Measurements from ENCODE around the gene CACNG7. TPM values are rescaled to one million over a fixed set of nuclear protein-coding genes. Genes with fewer than 3 reads are reported as not detected.

CACNG7 gene
- total RNA-seq, 2 experiments from 2014 or later: not detected

- ChIA-PET POLR2A (no interaction called here), CTCF (no interaction called here)
- Mint-ChIP-seq H3K4me3 (peak overlapping the region; percentile 9), H3K27ac (no peak overlapping the region), H3K9me3 (no peaks in the 10 kb centered on the region), H3K27me3 (peaks cover 42% of the 10 kb centered on the region), H3K4me1 (ENCODE audit: low read depth) (peaks cover 23% of the 10 kb centered on the region), H3K36me3 (no peaks in the 10 kb centered on the region)
- DNase-seq: no peak
- intact Hi-C loops (cut with micrococcal nuclease): no loop called here
Observed at GRCh38 chr19:53981376-53981951, 72.4 kb downstream of the CACNG7 start.

DNA sequence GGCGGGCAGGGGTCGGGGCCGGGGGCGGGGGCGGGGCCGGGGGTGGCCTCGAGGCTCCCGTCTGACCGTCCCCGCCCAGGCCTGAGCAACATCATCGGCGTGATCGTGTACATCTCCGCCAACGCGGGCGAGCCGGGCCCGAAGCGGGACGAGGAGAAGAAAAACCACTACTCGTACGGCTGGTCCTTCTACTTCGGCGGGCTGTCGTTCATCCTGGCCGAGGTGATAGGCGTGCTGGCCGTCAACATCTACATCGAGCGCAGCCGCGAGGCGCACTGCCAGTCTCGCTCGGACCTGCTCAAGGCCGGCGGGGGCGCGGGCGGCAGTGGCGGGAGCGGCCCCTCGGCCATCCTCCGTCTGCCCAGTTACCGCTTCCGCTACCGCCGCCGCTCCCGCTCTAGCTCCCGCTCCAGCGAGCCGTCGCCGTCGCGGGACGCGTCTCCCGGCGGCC is 72.9 kb downstream of the CACNG7 start:
- intact Hi-C loops (cut with micrococcal nuclease): no loop called here
- Mint-ChIP-seq H3K9me3 (no peaks in the 10 kb centered on the region), H3K27ac (no peak overlapping the region), H3K36me3 (no peaks in the 10 kb centered on the region), H3K27me3 (peaks cover 40% of the 10 kb centered on the region), H3K4me1 (ENCODE audit: low read depth) (peaks cover 23% of the 10 kb centered on the region), H3K4me3 (no peak overlapping the region)
- no peak for DNase-seq
- ChIA-PET CTCF (no interaction called here), POLR2A (no interaction called here)

GRCh38 chr19:53982611-53983010 is 73.5 kb downstream of the CACNG7 start:
- no peaks in the 10 kb centered on the region for H3K36me3 Mint-ChIP-seq
- no peak overlapping the region for H3K4me3 Mint-ChIP-seq
- H3K27ac Mint-ChIP-seq: no peak overlapping the region
- no peak for DNase-seq
- intact Hi-C loops (cut with micrococcal nuclease): no loop called here
- H3K9me3 Mint-ChIP-seq: no peaks in the 10 kb centered on the region
- POLR2A ChIA-PET: no interaction called here
- peaks cover 36% of the 10 kb centered on the region for H3K27me3 Mint-ChIP-seq
- H3K4me1 Mint-ChIP-seq (ENCODE audit: low read depth): peaks cover 20% of the 10 kb centered on the region
- CTCF ChIA-PET: no interaction called here

DNA sequence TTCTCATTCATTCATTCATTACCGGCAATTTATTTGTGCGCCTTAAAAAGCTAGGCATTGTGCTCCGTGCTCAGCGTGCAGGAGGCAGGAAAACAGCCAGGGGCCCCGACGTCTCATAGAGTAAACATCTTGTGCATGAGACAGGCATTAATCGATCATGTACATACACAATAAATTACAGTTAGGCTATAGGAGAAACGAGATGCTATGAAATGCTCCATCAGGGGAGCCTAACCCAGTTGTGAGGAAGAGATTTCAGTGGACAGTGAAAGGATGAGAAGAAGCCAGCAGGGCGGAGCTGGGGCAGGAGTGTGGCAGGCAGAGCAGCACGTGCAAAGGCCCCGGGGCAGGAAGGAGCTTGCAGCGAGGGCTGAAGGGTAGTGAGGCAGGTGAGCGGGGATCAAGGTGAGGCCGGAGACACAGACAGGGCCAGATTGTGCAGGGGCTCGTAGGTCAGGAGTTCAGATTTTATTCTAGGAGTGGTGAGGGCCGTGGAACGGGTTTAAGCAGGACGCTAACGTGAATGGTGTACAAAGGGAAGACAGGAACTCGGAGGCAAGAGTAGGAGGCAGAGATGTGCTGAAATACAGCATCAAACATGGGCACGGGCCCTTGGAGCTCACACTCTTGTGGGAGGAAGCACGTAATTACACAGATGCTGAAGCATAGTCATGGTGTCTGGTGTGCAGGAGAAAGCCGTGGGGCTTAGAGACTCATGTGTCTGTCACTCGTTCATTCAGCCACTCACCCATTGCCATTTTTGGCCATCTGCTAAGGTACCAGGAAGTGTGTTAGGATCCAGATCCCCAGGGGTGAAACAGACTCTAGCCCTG is 74.6 kb downstream of the CACNG7 start:
- peaks cover 14% of the 10 kb centered on the region for H3K4me1 Mint-ChIP-seq (ENCODE audit: low read depth)

DNA sequence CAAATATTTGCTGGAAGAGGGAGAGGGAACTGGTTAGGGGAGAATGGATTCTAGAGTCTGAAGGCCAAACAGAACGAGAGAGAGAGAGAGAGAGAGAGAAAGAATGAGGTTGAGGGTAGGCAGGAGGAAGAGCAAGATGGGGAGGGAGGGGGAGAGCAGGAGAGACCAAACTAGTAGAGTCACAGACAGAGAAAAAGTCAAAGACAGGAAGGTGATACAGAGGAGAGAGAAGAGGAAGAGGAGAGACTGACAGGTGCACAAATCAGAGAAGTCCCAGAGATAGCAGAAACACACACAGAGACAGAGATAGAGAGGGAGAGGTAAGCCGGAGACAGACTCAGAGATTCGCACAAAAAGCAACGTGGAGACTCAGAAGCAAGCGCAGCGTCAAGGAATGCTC is 76.8 kb downstream of the CACNG7 start:
- Mint-ChIP-seq H3K27ac (no peak overlapping the region), H3K4me1 (ENCODE audit: low read depth) (peaks cover 3% of the 10 kb centered on the region), H3K4me3 (no peak overlapping the region), H3K36me3 (no peaks in the 10 kb centered on the region), H3K27me3 (peaks cover 9% of the 10 kb centered on the region), H3K9me3 (no peaks in the 10 kb centered on the region)
- intact Hi-C loops (cut with micrococcal nuclease): no loop called here
- no peak for DNase-seq
- CTCF ChIA-PET: no interaction called here
- POLR2A ChIA-PET: no interaction called here

More for the DNA sequence above, 74.6 kb downstream of the CACNG7 start:
- DNase-seq: no peak
- no peak overlapping the region for H3K4me3 Mint-ChIP-seq
- POLR2A ChIA-PET: no interaction called here
- intact Hi-C loops (cut with micrococcal nuclease): no loop called here
- CTCF ChIA-PET: no interaction called here
- no peaks in the 10 kb centered on the region for H3K36me3 Mint-ChIP-seq
- no peak overlapping the region for H3K27ac Mint-ChIP-seq
- H3K9me3 Mint-ChIP-seq: no peaks in the 10 kb centered on the region
- peaks cover 31% of the 10 kb centered on the region for H3K27me3 Mint-ChIP-seq

GRCh38 chr19:53988981-53989380 is 79.9 kb downstream of the CACNG7 start:
- no peaks in the 10 kb centered on the region for H3K36me3 Mint-ChIP-seq
- H3K4me1 Mint-ChIP-seq (ENCODE audit: low read depth): no peaks in the 10 kb centered on the region
- H3K27me3 Mint-ChIP-seq: peaks cover 17% of the 10 kb centered on the region
- intact Hi-C loops (cut with micrococcal nuclease): no loop called here
- no peak overlapping the region for H3K4me3 Mint-ChIP-seq
- no peak overlapping the region for H3K27ac Mint-ChIP-seq
- H3K9me3 Mint-ChIP-seq: no peaks in the 10 kb centered on the region
- no peak for DNase-seq
- POLR2A ChIA-PET: no interaction called here
- CTCF ChIA-PET: no interaction called here

DNA sequence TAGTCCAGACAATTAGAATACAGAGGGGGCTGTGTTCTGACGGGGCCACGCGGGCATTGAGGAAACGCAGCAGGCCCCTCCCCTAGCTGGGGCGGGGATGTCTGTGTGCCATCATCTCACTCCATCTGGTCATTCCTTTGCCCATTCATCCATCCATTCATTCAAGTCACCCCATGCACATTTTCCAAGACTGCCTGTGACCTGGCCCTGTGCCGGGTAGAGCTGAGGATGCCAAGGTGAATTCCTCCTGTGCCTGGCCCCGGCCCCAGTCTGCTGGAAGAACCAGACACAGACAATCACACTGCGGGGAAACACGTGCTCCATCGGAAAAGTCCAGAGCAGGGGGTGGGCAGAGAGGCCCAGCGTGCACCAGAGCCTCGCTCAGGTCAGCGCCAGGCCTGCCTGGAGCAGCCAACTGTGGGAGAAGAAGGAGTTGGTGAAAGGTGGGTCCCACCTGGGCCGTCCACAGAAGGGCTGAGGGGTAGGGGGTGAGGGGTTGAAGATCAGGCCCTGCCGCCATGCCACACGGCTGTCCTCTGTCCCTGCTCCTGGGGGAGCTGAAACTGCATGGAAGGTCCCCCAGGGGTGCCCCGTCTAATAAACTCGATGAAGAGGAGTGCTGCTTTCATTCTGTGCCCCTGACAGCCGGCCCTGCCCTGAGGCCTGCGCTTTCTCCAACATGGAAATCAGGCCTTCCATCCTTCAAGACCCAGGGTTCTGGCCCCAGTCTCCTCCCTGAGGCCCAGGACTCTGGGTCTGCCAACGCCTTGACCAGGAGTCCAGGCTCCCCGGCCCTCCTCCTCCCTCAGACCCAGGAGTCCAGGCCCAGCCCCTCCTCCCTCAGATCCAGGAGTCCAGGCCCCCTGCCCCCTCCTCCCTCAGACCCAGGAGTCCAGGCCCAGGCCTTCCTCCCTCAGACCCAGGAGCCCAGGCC is 80.8 kb downstream of the CACNG7 start:
- H3K36me3 Mint-ChIP-seq: no peaks in the 10 kb centered on the region
- ChIA-PET POLR2A (no interaction called here), CTCF (no interaction called here)
- intact Hi-C loops (cut with micrococcal nuclease): no loop called here
- no peak for DNase-seq
- no peak overlapping the region for H3K4me3 Mint-ChIP-seq
- peaks cover 24% of the 10 kb centered on the region for H3K27me3 Mint-ChIP-seq
- H3K27ac Mint-ChIP-seq: no peak overlapping the region
- H3K4me1 Mint-ChIP-seq (ENCODE audit: low read depth): no peaks in the 10 kb centered on the region
- no peaks in the 10 kb centered on the region for H3K9me3 Mint-ChIP-seq

GRCh38 chr19:53991224-53992113 is 82.4 kb downstream of the CACNG7 start, which contains the start of gene CACNG6:
Gene CACNG6, plus strand, starts transcription at chr19:53991637. Its CDS starts 1,241 bp downstream, at chr19:53992878.
- no peaks in the 10 kb centered on the region for H3K9me3 Mint-ChIP-seq
- ChIA-PET POLR2A (no interaction called here), CTCF (no interaction called here)
- no peak within 1 kb of the TSS for H3K4me3 Mint-ChIP-seq
- no peaks in the 10 kb centered on the region for H3K36me3 Mint-ChIP-seq
- no peak for DNase-seq
- intact Hi-C loops (cut with micrococcal nuclease): no loop called here
- H3K27me3 Mint-ChIP-seq: peaks cover 35% of the 10 kb centered on the region
- no peak within 1 kb of the TSS for H3K27ac Mint-ChIP-seq
- no peaks in the 10 kb centered on the region for H3K4me1 Mint-ChIP-seq (ENCODE audit: low read depth)

DNA sequence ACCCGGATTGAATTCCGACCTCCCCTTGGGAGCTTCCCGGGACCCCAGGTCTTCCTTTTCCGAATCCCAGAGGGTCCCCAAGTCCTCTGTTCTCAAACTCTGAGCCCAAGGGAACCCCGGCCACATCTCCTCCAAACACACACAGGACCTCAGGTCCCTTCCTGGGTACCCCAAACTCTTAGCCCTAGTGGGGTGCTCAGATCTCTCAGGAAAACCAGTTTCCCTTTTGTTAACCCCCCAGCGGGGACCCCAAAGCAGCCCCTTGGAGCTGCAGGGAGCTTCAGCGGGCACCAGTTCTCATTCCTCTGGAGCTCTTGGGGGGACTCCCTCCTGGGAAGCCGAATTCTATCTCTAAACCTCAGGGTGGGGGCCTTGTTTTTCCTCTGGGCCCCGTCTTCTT is 83.1 kb downstream of the CACNG7 start:
- intact Hi-C loops (cut with micrococcal nuclease): no loop called here
- no peak overlapping the region for H3K27ac Mint-ChIP-seq
- CTCF ChIA-PET: no interaction called here
- no peak overlapping the region for H3K4me3 Mint-ChIP-seq
- H3K36me3 Mint-ChIP-seq: no peaks in the 10 kb centered on the region
- peaks cover 36% of the 10 kb centered on the region for H3K27me3 Mint-ChIP-seq
- H3K4me1 Mint-ChIP-seq (ENCODE audit: low read depth): no peaks in the 10 kb centered on the region
- POLR2A ChIA-PET: no interaction called here
- no peaks in the 10 kb centered on the region for H3K9me3 Mint-ChIP-seq
- DNase-seq: no peak

GRCh38 chr19:53992815-53993214 is 83.7 kb downstream of the CACNG7 start:
- Mint-ChIP-seq H3K27me3 (peaks cover 36% of the 10 kb centered on the region), H3K4me1 (ENCODE audit: low read depth) (no peaks in the 10 kb centered on the region), H3K4me3 (no peak overlapping the region), H3K27ac (no peak overlapping the region), H3K9me3 (no peaks in the 10 kb centered on the region), H3K36me3 (no peaks in the 10 kb centered on the region)
- intact Hi-C loops (cut with micrococcal nuclease): no loop called here
- CTCF ChIA-PET: interaction anchor here (1.3 kb wide), 1 partner anchor 31 kb away, joined by 4 read pairs; no protein-coding TSS in a partner anchor
- DNase-seq: no peak
- POLR2A ChIA-PET: no interaction called here

DNA sequence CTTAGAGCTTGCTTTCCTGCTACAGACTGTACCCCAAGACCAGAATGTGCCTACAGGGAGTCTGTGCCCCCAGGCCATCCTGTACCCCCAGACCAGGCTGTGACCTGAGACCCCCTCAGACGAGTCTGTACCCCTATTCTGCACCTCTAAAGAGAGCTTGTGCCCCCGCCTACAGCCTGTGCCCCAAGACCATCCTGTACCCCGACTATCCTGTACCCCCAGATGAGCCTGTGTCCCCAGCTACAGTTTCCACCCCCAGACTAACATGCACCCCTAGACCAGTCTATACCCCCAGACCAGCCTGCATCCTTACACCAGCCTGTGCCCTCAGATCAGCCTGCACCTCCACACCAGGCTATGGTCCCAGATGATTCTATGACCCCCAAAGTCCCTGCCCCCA is 84.4 kb downstream of the CACNG7 start:
- H3K9me3 Mint-ChIP-seq: no peaks in the 10 kb centered on the region
- H3K27me3 Mint-ChIP-seq: peaks cover 39% of the 10 kb centered on the region
- H3K4me1 Mint-ChIP-seq (ENCODE audit: low read depth): no peaks in the 10 kb centered on the region
- H3K4me3 Mint-ChIP-seq: no peak overlapping the region
- no peak for DNase-seq
- intact Hi-C loops (cut with micrococcal nuclease): no loop called here
- no peak overlapping the region for H3K27ac Mint-ChIP-seq
- ChIA-PET POLR2A (no interaction called here), CTCF (interaction anchor here (1.3 kb wide), 1 partner anchor 31 kb away, joined by 4 read pairs; no protein-coding TSS in a partner anchor)
- no peaks in the 10 kb centered on the region for H3K36me3 Mint-ChIP-seq
